ENCODE results near the gene INF2.

DNA sequence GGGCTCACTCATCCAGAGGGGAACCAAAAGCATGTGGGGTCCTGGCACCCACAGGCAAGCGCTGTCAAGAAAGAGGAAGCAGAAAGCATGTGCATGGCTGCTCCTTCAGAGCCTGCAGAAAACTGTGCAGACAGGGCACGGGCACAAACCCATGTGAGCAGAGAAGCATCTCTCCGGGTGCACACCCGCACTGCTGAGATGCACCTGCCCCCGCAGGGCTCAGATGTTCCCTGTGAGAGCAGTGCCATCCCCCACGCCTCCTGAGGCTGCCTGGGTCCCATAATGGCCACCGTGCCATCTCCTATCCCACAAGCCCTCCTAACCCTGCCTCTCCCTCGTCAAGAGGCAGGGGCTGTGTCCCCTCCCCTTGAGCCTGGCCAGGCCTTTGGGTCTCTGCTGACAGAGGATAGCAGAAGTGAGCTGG lies 32.3 kb upstream of the INF2 start:
- TF ChIP-seq, protein P1, sequence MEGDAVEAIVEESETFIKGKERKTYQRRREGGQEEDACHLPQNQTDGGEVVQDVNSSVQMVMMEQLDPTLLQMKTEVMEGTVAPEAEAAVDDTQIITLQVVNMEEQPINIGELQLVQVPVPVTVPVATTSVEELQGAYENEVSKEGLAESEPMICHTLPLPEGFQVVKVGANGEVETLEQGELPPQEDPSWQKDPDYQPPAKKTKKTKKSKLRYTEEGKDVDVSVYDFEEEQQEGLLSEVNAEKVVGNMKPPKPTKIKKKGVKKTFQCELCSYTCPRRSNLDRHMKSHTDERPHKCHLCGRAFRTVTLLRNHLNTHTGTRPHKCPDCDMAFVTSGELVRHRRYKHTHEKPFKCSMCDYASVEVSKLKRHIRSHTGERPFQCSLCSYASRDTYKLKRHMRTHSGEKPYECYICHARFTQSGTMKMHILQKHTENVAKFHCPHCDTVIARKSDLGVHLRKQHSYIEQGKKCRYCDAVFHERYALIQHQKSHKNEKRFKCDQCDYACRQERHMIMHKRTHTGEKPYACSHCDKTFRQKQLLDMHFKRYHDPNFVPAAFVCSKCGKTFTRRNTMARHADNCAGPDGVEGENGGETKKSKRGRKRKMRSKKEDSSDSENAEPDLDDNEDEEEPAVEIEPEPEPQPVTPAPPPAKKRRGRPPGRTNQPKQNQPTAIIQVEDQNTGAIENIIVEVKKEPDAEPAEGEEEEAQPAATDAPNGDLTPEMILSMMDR (IDR thresholded peaks at IDR 0.05; ENCODE audit: low read length): no peak
- TF ChIP-seq EZH2 (optimal IDR thresholded peaks at IDR 0.05; ENCODE audit: low read depth, low read length): no peak
- no peak for TF ChIP-seq EZH2phosphoT487 (IDR thresholded peaks at IDR 0.05; ENCODE audit: low read length)

All from MM.1S (cell line).